Measurements from ENCODE around the gene FANCI. TPM values are rescaled to one million over a fixed set of nuclear protein-coding genes. Genes with fewer than 3 reads are reported as not detected.

FANCI gene
- total and polyA plus RNA-seq, 2 of the 13 experiments (the other 11 are each of a cell fraction or from before 2014, with no cell fraction given), result 15.7 to 68.8 TPM

- peak within 1 kb of the TSS; percentile 83 for H3K27ac ChIP-seq (ENCODE audit: extremely low read length, insufficient read depth, low read length)
- no peaks in the 10 kb centered on the region for H3K9me3 ChIP-seq (ENCODE audit: low read length)
- H3K4me1 ChIP-seq (ENCODE audit: insufficient read depth, low read length), result peaks cover 57% of the 10 kb centered on the region
- H3K27me3 ChIP-seq (ENCODE audit: control insufficient read depth in 1 of 2, insufficient read depth in 2 of 2, low read length in 2 of 2), result peaks cover 0 to 5% of the 10 kb centered on the region in 2 experiments; a peak in 1 of 5 replicates
- WGBS (ENCODE audit: low lambda C conversion rate), result 1% methylated on average over 26 of the region's 85 CpGs
- ChIA-PET CTCF (ENCODE audit: low intra/inter-chr PET ratio, low total read pairs) (no interaction called here), POLR2A (interaction anchor here (0.8 to 1.3 kb wide), 7 partner anchors 9 to 246 kb away, joined by 3 to 9 read pairs (median 4); partner anchors contain the start of genes ABHD2 and TICRR)
- peak within 1 kb of the TSS; percentile 85 for H3K9ac ChIP-seq (ENCODE audit: insufficient read depth, low read depth, low read length)
- peak; percentile 84 for FAIRE-seq
- H3K4me2 ChIP-seq (ENCODE audit: low read depth, low read length), result peak within 1 kb of the TSS; percentile 92
- peak within 1 kb of the TSS; percentile 0 for H2AFZ ChIP-seq (ENCODE audit: low read length)
- peak; percentile 96 for DNase-seq (ENCODE audit: low spot score)
- TSS peak; percentile 100 for BruUV-seq (replicated peaks)
- peak; percentile 93 for ATAC-seq
- H3K79me2 ChIP-seq (ENCODE audit: insufficient read depth, low read length), result peaks cover 27% of the 10 kb centered on the region
- peaks cover 7% of the 10 kb centered on the region; the same call in 1 of the 2 replicates for H4K20me1 ChIP-seq (ENCODE audit: insufficient read depth, low read length)
- in situ Hi-C loops (cut with HindIII; ENCODE audit: extremely low pct_ligation_motif_present, low pct_unique_long_range_greater_than_20kb), result no loop called here
- H3K4me3 ChIP-seq (replicated peaks in 1 of 3; ENCODE audit: insufficient read depth in 1 of 3, low read depth in 2 of 3, low read length in 3 of 3), result peak within 1 kb of the TSS; percentile 86 to 91 (median 88)
- H3K36me3 ChIP-seq (replicated peaks in 1 of 2; ENCODE audit: control insufficient read depth in 1 of 2, insufficient read depth in 2 of 2, low read length in 2 of 2), result peaks cover 18 to 29% of the 10 kb centered on the region in 2 experiments
- intact Hi-C loops (cut with micrococcal nuclease; ENCODE audit: unreplicated experiment), result loop anchor here (1.0 kb wide), 1 partner anchor 91 kb away; the partner anchor contains the start of gene FANCI
- TF ChIP-seq TOE1 (CRISPR knock-in tag; IDR thresholded peaks at IDR 0.05) (no peak; the same call in none of the 2 replicates), ZNF282 (IDR thresholded peaks at IDR 0.05; ENCODE audit: partially characterized antibody) (no peak), DR1 (CRISPR knock-in tag; IDR thresholded peaks at IDR 0.05) (peak; percentile 94), ARNT2 (CRISPR knock-in tag; IDR thresholded peaks at IDR 0.05; ENCODE audit: low read depth) (peak; percentile 84), TFDP2 (CRISPR knock-in tag; IDR thresholded peaks at IDR 0.05) (peak; percentile 92), TSC22D2 (CRISPR knock-in tag; IDR thresholded peaks at IDR 0.05; ENCODE audit: borderline replicate concordance) (peak; percentile 74; the same call in 1 of the 2 replicates), RCOR2 (CRISPR knock-in tag; IDR thresholded peaks at IDR 0.05) (0 out of 2 replicates have a peak, but pooled peaks have one; percentile 75), ASH2L (IDR thresholded peaks at IDR 0.05; ENCODE audit: insufficient read length, low read depth, low read length) (peak; percentile 98), ATF1 (CRISPR knock-in tag; IDR thresholded peaks at IDR 0.05) (no peak), ZNF3 (CRISPR knock-in tag; IDR thresholded peaks at IDR 0.05) (no peak), SNAPC4 (CRISPR knock-in tag; IDR thresholded peaks at IDR 0.05) (no peak), ZNF530 (CRISPR knock-in tag; IDR thresholded peaks at IDR 0.05; ENCODE audit: low read depth) (no peak), TCF7L2 (IDR thresholded peaks at IDR 0.05; ENCODE audit: low read depth, low read length) (no peak), ZNF326 (CRISPR knock-in tag; IDR thresholded peaks at IDR 0.05; ENCODE audit: borderline replicate concordance) (no peak), PHF8 (CRISPR knock-in tag; IDR thresholded peaks at IDR 0.05) (peak; percentile 100), HNRNPUL1 (IDR thresholded peaks at IDR 0.05; ENCODE audit: low read depth, low read length) (no peak), NCOA1 (CRISPR knock-in tag; IDR thresholded peaks at IDR 0.05) (0 out of 2 replicates have a peak, but pooled peaks have one; percentile 18), ARHGAP35 (CRISPR knock-in tag; IDR thresholded peaks at IDR 0.05; ENCODE audit: borderline replicate concordance) (no peak), ZNF7 (CRISPR knock-in tag; IDR thresholded peaks at IDR 0.05) (0 out of 2 replicates have a peak, but pooled peaks have one; percentile 4)
These were observed 90.9 kb downstream of the FANCI start, which contains the start of gene POLG for GRCh38 chr15:89334510-89335297. POLG (minus strand) TSS chr15:89334824; CDS start chr15:89333754, 1,070 bp downstream.

Measured in HepG2 (cell line).